ENCODE results near the gene MOGAT1. TPM values are rescaled to one million over a fixed set of nuclear protein-coding genes. Genes with fewer than 3 reads are reported as not detected.

MOGAT1 gene
- total and polyA plus RNA-seq, 2 of the 13 experiments (the other 11 are each of a cell fraction or from before 2014, with no cell fraction given) = 0.98 to 4.3 TPM

GRCh38 chr2:222655787-222656525 is 15.5 kb upstream of the MOGAT1 start, which contains the start of gene FARSB (continued):
- TF ChIP-seq MAFK (conservative IDR thresholded peaks at IDR 0.05 in 1 of 2, IDR thresholded peaks at IDR 0.05 in 1 of 2; ENCODE audit: low read length in 2 of 2) = no peak
- no peak; the same call in 1 of the 2 replicates for TF ChIP-seq ZNF264 (CRISPR knock-in tag; IDR thresholded peaks at IDR 0.05)
- no peak for TF ChIP-seq THAP7 (CRISPR knock-in tag; IDR thresholded peaks at IDR 0.05)
- TF ChIP-seq KAT7 (CRISPR knock-in tag; IDR thresholded peaks at IDR 0.05; ENCODE audit: borderline replicate concordance) = peak; percentile 76; the same call in 1 of the 2 replicates
- peak; percentile 64; the same call in 1 of the 2 replicates for TF ChIP-seq E2F5 (CRISPR knock-in tag; conservative IDR thresholded peaks at IDR 0.05)
- TF ChIP-seq ATF7-NPFF (CRISPR knock-in tag; IDR thresholded peaks at IDR 0.05; ENCODE audit: low read depth) = peak; percentile 74
- TF ChIP-seq NR1H2 (CRISPR knock-in tag; IDR thresholded peaks at IDR 0.05; ENCODE audit: borderline replicate concordance, low read depth) = peak; percentile 47; the same call in 1 of the 2 replicates
- no peak for TF ChIP-seq ETS1 (CRISPR knock-in tag; IDR thresholded peaks at IDR 0.05)
- no peak for TF ChIP-seq ADNP (CRISPR knock-in tag; IDR thresholded peaks at IDR 0.05)
- peak; percentile 92 for TF ChIP-seq GATAD1 (CRISPR knock-in tag; IDR thresholded peaks at IDR 0.05)
- TF ChIP-seq HNRNPK (IDR thresholded peaks at IDR 0.05; ENCODE audit: low read depth, low read length, poor library complexity, severe bottlenecking) = no peak
- TF ChIP-seq GATAD2A (CRISPR knock-in tag; IDR thresholded peaks at IDR 0.05) = peak; percentile 19; the same call in 1 of the 2 replicates
- TF ChIP-seq MIXL1 (CRISPR knock-in tag; IDR thresholded peaks at IDR 0.05) = peak; percentile 52; the same call in 1 of the 2 replicates
- peak; percentile 87 for TF ChIP-seq NR2C2 (CRISPR knock-in tag; IDR thresholded peaks at IDR 0.05; ENCODE audit: borderline replicate concordance)
- no peak for TF ChIP-seq ZNF740 (CRISPR knock-in tag; IDR thresholded peaks at IDR 0.05)
- peak; percentile 93; the same call in 1 of the 2 replicates for TF ChIP-seq RNF2 (conservative IDR thresholded peaks at IDR 0.05; ENCODE audit: low read depth)
- no peak; the same call in 1 of the 2 replicates for TF ChIP-seq IRF1 (CRISPR knock-in tag; IDR thresholded peaks at IDR 0.05; ENCODE audit: low read depth)
- TF ChIP-seq TIGD3 (CRISPR knock-in tag; IDR thresholded peaks at IDR 0.05; ENCODE audit: borderline replicate concordance) = peak; percentile 89; the same call in 1 of the 2 replicates
- peak; percentile 90 for TF ChIP-seq KAT8 (CRISPR knock-in tag; IDR thresholded peaks at IDR 0.05)
- no peak for TF ChIP-seq ZNF720 (CRISPR knock-in tag; IDR thresholded peaks at IDR 0.05)
- TF ChIP-seq ZFP82 (CRISPR knock-in tag; IDR thresholded peaks at IDR 0.05; ENCODE audit: borderline replicate concordance) = no peak
- no peak for TF ChIP-seq GRHL1 (CRISPR knock-in tag; conservative IDR thresholded peaks at IDR 0.05)
- TF ChIP-seq ISX (CRISPR knock-in tag; conservative IDR thresholded peaks at IDR 0.05) = no peak

All from HepG2 (cell line).